Activated naive CD8-positive, alpha-beta T cell treated with anti-CD3 and anti-CD28 coated beads, Interleukin-2, amount 50 U/mL, for 24 hours (primary cell): ENCODE measurements around the gene CACNG8.
"Not testable (repeated sequence)": the region's sequence is repeated elsewhere in the genome, so short reads cannot be mapped to it uniquely, and the experiment has no call there.

Experiments
- ATAC-seq: fragments of 150-1000 bp; cut with Tn5 transposase; one replicate; pipeline ENCODE4 v1.10.0; 2021
- DNase-seq: peaks from one replicate; pipeline ENCODE4 v3.0.0; 2021
- H3K27ac Mint-ChIP-seq: one replicate; pipeline ENCODE4 v1.8.0; 2021; ENCODE audit warnings: mild to moderate bottlenecking, mixed read lengths
- H3K27me3 Mint-ChIP-seq: one replicate; pipeline ENCODE4 v1.8.0; 2021; ENCODE audit warnings: mixed read lengths
- H3K36me3 Mint-ChIP-seq: one replicate; pipeline ENCODE4 v1.8.0; 2021; ENCODE audit warnings: low read depth, mixed read lengths
- H3K4me1 Mint-ChIP-seq: one replicate; pipeline ENCODE4 v1.8.0; 2021; ENCODE audit warnings: mixed read lengths
- H3K4me3 Mint-ChIP-seq: one replicate; pipeline ENCODE4 v1.8.0; 2021; ENCODE audit warnings: mild to moderate bottlenecking, moderate library complexity, mixed read lengths
- H3K9me3 Mint-ChIP-seq: one replicate; pipeline ENCODE4 v1.8.0; 2021; ENCODE audit warnings: mixed read lengths

CACNG8 gene

GRCh38 chr19:54024660-54025059 lies 61.9 kb downstream of the CACNG8 start:
- H3K9me3 Mint-ChIP-seq: no peaks in the 10 kb centered on the region
- no peak overlapping the region for H3K4me3 Mint-ChIP-seq
- H3K36me3 Mint-ChIP-seq: no peaks in the 10 kb centered on the region
- H3K27me3 Mint-ChIP-seq: peaks cover 28% of the 10 kb centered on the region
- ATAC-seq: no peak
- no peak for DNase-seq
- H3K27ac Mint-ChIP-seq: no peak overlapping the region
- peaks cover 16% of the 10 kb centered on the region for H3K4me1 Mint-ChIP-seq

- DNase-seq (no peak), ATAC-seq (no peak)
- H3K36me3 Mint-ChIP-seq: no peaks in the 10 kb centered on the region
- peaks cover 5% of the 10 kb centered on the region for H3K4me1 Mint-ChIP-seq
- H3K27me3 Mint-ChIP-seq: peaks cover 42% of the 10 kb centered on the region
- no peak overlapping the region for H3K4me3 Mint-ChIP-seq
- no peaks in the 10 kb centered on the region for H3K9me3 Mint-ChIP-seq
- H3K27ac Mint-ChIP-seq: no peak overlapping the region
Measured at GRCh38 chr19:54026656-54027055, 63.9 kb downstream of the CACNG8 start.

- Mint-ChIP-seq H3K4me1 (peaks cover 2% of the 10 kb centered on the region), H3K4me3 (no peak overlapping the region), H3K27me3 (peaks cover 32% of the 10 kb centered on the region), H3K27ac (no peak overlapping the region), H3K9me3 (no peaks in the 10 kb centered on the region), H3K36me3 (no peaks in the 10 kb centered on the region)
- DNase-seq (no peak), ATAC-seq (no peak)
Measured at GRCh38 chr19:54029301-54029700, 66.6 kb downstream of the CACNG8 start.

GRCh38 chr19:54029930-54030490 lies 67.3 kb downstream of the CACNG8 start:
- no peak overlapping the region for H3K27ac Mint-ChIP-seq
- H3K36me3 Mint-ChIP-seq: no peaks in the 10 kb centered on the region
- H3K4me3 Mint-ChIP-seq: no peak overlapping the region
- ATAC-seq (no peak), DNase-seq (peak; percentile 65)
- H3K27me3 Mint-ChIP-seq: peaks cover 30% of the 10 kb centered on the region
- no peaks in the 10 kb centered on the region for H3K9me3 Mint-ChIP-seq
- H3K4me1 Mint-ChIP-seq: peaks cover 2% of the 10 kb centered on the region

- ATAC-seq (no peak), DNase-seq (no peak)
- no peak overlapping the region for H3K27ac Mint-ChIP-seq
- H3K27me3 Mint-ChIP-seq: peaks cover 26% of the 10 kb centered on the region
- no peak overlapping the region for H3K4me3 Mint-ChIP-seq
- no peaks in the 10 kb centered on the region for H3K36me3 Mint-ChIP-seq
- H3K9me3 Mint-ChIP-seq: no peaks in the 10 kb centered on the region
- peaks cover 2% of the 10 kb centered on the region for H3K4me1 Mint-ChIP-seq
Measured at GRCh38 chr19:54030895-54031586, 68.3 kb downstream of the CACNG8 start.

GRCh38 chr19:54035215-54036178 lies 72.8 kb downstream of the CACNG8 start:
- ATAC-seq: no peak
- H3K27ac Mint-ChIP-seq: no peak overlapping the region
- no peak for DNase-seq
- no peaks in the 10 kb centered on the region for H3K36me3 Mint-ChIP-seq
- H3K4me3 Mint-ChIP-seq: no peak overlapping the region
- H3K9me3 Mint-ChIP-seq: no peaks in the 10 kb centered on the region
- peaks cover 20% of the 10 kb centered on the region for H3K27me3 Mint-ChIP-seq
- H3K4me1 Mint-ChIP-seq: no peaks in the 10 kb centered on the region

- not testable (repeated sequence) for H3K36me3 Mint-ChIP-seq, DNase-seq, H3K4me3 Mint-ChIP-seq, H3K4me1 Mint-ChIP-seq, H3K9me3 Mint-ChIP-seq, ATAC-seq, H3K27ac Mint-ChIP-seq
- H3K27me3 Mint-ChIP-seq: peaks cover 11% of the 10 kb centered on the region
Measured at GRCh38 chr19:54036542-54036941, 73.8 kb downstream of the CACNG8 start.
